ENCODE results near the gene TTLL13. TPM values are rescaled to one million over a fixed set of nuclear protein-coding genes. Genes with fewer than 3 reads are reported as not detected.

Gene TTLL13
- total RNA-seq, 2 donors from 2014 or later, result not detected

- H3K27me3 ChIP-seq (replicated peaks; ENCODE audit: insufficient read depth), result no peaks in the 10 kb centered on the region
- no peak for ATAC-seq (ENCODE audit: insufficient number of reproducible peaks, low FRiP score, low read depth)
- peaks cover 38% of the 10 kb centered on the region for H3K36me3 ChIP-seq
- H3K9me3 ChIP-seq, result no peaks in the 10 kb centered on the region
- no peak for TF ChIP-seq CTCF (IDR thresholded peaks at IDR 0.05)
- no peak for DNase-seq (ENCODE audit: low spot score)
- no peak overlapping the region for H3K27ac ChIP-seq
- no peak overlapping the region for H3K4me3 ChIP-seq
- peaks cover 3 to 11% of the 10 kb centered on the region in 2 donors for H3K4me1 ChIP-seq (ENCODE audit: control insufficient read depth in 1 of 2, low read depth in 2 of 2)
Observed at GRCh38 chr15:90222547-90222946, 26.8 kb upstream of the TTLL13 start.

GRCh38 chr15:90223441-90224165 lies 25.8 kb upstream of the TTLL13 start:
- Histone ChIP-seq H3K4me1 (ENCODE audit: control insufficient read depth in 1 of 2, low read depth in 2 of 2) (peaks cover 3 to 11% of the 10 kb centered on the region in 2 donors), H3K4me3 (no peak overlapping the region), H3K36me3 (peaks cover 46% of the 10 kb centered on the region), H3K27ac (no peak overlapping the region), H3K9me3 (no peaks in the 10 kb centered on the region), H3K27me3 (replicated peaks; ENCODE audit: insufficient read depth) (no peaks in the 10 kb centered on the region)
- ATAC-seq (ENCODE audit: insufficient number of reproducible peaks, low FRiP score, low read depth), result no peak
- DNase-seq (ENCODE audit: low spot score), result no peak
- no peak for TF ChIP-seq CTCF (IDR thresholded peaks at IDR 0.05)

GRCh38 chr15:90225047-90225446 lies 24.3 kb upstream of the TTLL13 start:
- Histone ChIP-seq H3K9me3 (no peaks in the 10 kb centered on the region), H3K27ac (no peak overlapping the region), H3K4me3 (no peak overlapping the region), H3K36me3 (peaks cover 58% of the 10 kb centered on the region), H3K4me1 (ENCODE audit: control insufficient read depth in 1 of 2, low read depth in 2 of 2) (peaks cover 3 to 13% of the 10 kb centered on the region in 2 donors), H3K27me3 (replicated peaks; ENCODE audit: insufficient read depth) (no peaks in the 10 kb centered on the region)
- ATAC-seq (ENCODE audit: insufficient number of reproducible peaks, low FRiP score, low read depth), result no peak
- DNase-seq (ENCODE audit: low spot score), result no peak
- no peak for TF ChIP-seq CTCF (IDR thresholded peaks at IDR 0.05)

- Histone ChIP-seq H3K27ac (no peak overlapping the region), H3K9me3 (no peaks in the 10 kb centered on the region), H3K36me3 (peaks cover 61% of the 10 kb centered on the region), H3K4me1 (ENCODE audit: control insufficient read depth in 1 of 2, low read depth in 2 of 2) (peaks cover 5 to 18% of the 10 kb centered on the region in 2 donors), H3K4me3 (no peak overlapping the region), H3K27me3 (replicated peaks; ENCODE audit: insufficient read depth) (no peaks in the 10 kb centered on the region)
- ATAC-seq (ENCODE audit: insufficient number of reproducible peaks, low FRiP score, low read depth), result no peak
- no peak for DNase-seq (ENCODE audit: low spot score)
- no peak for TF ChIP-seq CTCF (IDR thresholded peaks at IDR 0.05)
Observed at GRCh38 chr15:90225504-90226234, 23.7 kb upstream of the TTLL13 start.

- DNase-seq (ENCODE audit: low spot score) (no peak), ATAC-seq (ENCODE audit: insufficient number of reproducible peaks, low FRiP score, low read depth) (no peak)
- Histone ChIP-seq H3K4me3 (no peak overlapping the region), H3K36me3 (peaks cover 62% of the 10 kb centered on the region), H3K4me1 (ENCODE audit: control insufficient read depth in 1 of 2, low read depth in 2 of 2) (peaks cover 14 to 24% of the 10 kb centered on the region in 2 donors), H3K27ac (no peak overlapping the region), H3K9me3 (no peaks in the 10 kb centered on the region), H3K27me3 (replicated peaks; ENCODE audit: insufficient read depth) (no peaks in the 10 kb centered on the region)
- no peak for TF ChIP-seq CTCF (IDR thresholded peaks at IDR 0.05)
Observed at GRCh38 chr15:90227336-90227735, 22.0 kb upstream of the TTLL13 start.

Measured in thoracic aorta (tissue), 2 donors.